GDM1 (cell line): ENCODE data around the gene TEX22.
"Not testable (repeated sequence)": the region's sequence is repeated elsewhere in the genome, so short reads cannot be mapped to it uniquely, and the experiment has no call there.

Experiments
- DNase-seq: peaks from one replicate; lab custom pipeline; 2025; lab: John Stamatoyannopoulos, UW

The TEX22 gene, protein sequence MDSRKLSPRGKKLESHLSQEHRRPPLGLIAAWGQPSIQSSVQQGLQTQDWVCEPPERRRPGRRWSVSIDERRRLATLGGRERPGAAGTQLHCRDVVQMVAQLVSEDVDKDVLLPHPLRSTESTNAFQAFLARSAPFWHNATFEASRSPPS

DNA sequence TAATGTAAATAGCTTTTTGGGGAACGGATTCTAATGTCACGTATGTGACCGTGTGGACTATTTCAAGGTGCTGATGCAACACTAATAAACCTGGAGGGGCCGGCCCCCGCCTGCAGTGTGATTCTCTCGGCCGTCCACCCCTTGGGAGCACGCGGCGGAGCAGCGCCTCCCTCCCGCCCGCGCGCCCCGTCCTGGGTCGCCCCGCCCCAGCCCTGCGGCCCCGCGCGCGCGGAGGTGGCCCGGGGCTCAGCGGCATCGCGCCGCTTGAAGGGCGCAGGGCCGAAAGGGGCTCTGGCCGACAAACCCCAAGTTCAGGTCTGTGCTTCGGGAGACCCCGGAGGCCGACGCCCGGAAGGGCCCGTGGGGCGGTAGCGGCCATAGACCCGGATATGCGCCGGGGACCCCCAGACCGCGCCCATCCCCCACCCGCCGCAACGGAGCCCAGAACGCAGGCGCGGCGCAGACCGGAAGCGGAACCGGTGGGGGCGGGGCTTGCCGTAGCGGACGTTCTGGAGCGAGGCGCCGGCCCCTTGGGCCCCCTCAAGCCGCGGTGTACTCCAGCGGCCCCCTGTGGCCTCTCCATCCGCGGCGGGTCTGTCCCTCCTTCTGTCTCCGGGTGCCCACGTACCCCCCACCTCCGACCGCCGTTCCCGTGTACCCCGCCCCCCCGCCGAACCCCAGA, at the start of gene TEX22:
Gene TEX22, plus strand, starts transcription at position 495 of the 682 bp plus-strand sequence. CDS start 803 bp downstream, outside the sequence.
- peak; percentile 81 for DNase-seq

DNA sequence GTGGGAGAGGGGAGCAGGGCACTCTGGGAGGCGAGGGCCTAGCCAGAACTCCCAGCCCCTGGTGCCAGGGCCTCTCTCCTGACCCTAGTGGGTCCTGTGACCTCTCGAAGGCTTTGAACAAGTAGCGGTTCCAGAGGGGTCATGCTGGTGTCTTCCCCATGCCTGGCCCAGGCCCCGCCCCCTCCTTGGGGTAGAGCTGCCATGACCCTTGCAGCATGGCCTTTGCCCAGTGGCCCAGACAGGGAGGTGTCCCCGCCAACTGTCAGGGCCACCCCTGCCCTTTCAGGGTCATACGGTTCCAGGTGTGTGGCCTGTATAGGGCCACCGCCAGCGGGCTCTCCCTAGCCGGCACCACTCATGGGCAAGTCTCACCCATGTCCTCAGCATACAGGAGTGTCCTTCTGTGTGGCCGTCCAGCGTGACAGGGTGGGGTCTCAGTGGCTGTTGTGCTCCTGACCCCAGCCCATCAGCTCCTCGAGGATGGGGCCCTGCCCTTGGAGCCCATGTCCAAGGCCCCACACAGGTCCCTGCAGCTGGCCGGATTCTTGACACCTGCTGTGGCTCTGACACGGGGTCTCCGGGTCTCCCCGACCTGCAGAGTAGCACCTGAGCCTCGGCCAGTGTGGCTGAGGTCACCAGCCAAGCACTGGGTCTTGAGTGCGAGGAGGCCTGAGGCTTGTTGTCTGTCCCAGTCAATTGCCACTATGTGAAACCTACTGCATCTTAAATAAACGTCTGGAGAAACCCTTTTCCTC, 49.2 kb upstream of the TEX22 start:
- DNase-seq = no peak

DNA sequence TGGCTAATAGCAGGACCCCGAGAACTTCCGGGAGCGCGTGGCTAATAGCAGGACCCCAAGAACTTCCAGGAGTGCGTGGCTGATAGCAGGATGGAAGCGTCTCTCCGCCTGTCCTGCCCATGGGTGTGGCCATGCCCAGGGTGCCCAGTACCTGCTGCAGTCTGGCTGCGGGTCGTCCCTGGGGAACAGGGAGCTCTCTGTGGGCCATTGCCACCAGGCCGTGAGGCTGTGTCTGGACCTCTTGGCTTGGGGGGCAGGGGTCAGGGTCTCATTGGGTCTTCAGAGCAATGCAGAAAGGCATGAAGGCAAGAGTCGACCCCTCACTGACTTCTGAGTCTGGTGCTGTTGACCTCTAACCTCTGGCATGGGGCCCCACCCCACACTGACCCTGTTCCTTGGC, 48.3 kb upstream of the TEX22 start:
- no peak for DNase-seq

DNA sequence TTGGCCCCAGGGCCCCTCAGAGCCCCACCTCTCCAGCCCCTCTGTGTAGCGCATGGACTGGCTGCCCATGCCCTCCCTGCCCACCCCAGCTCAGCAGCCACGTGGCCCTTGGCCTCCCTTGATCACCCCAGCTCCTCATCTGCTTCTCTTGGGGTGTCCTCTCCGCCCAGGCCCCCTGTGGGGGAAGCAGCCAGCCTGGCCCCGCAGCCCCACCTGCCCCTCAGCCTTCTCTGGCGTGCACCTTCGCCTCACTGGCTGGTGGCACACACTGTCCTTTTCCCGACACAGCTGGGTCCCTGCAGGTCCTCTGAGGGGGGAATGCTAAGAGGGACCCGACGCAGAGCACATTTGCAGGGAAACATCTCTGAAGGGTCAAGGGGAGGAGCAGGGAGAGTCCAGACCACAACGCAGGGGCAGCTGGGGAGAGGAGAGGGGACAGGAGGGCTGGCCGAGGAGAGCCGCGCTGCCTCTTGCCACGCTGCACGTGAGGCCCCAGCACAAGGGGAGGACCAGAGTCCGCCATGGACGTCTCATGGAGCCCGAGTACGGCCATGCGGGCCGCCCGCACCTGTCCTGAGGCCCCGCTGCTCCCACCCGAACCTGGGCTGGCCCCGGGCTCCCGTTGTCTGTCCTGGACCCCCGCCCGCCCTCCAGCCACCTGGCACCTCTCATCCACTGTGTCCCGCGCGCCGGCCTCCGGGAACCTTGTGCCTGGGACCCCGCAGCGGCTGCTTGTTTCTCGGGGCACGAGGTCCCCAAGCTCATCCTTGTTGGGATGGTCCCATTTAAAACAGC, 47.7 kb upstream of the TEX22 start:
- no peak for DNase-seq

DNA sequence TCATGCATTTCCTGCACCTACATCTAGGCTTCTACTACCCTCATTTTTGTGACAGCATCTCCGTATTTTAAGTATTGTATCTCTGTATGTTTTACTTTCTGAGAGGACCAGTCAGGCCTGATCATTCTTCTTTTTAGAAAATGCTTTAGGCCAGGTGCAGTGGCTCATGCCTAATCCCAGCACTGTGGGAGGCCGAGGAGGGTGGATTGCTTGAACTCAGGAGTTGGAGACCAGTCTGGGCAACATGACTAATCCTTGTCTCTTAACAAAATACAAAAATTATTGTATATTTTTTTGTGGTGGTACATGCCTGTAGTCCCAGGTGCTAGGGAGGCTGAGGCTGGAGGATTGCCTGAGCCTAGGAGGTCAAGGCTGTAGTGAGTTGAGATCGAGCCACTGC, 46.9 kb upstream of the TEX22 start:
- no peak for DNase-seq

DNA sequence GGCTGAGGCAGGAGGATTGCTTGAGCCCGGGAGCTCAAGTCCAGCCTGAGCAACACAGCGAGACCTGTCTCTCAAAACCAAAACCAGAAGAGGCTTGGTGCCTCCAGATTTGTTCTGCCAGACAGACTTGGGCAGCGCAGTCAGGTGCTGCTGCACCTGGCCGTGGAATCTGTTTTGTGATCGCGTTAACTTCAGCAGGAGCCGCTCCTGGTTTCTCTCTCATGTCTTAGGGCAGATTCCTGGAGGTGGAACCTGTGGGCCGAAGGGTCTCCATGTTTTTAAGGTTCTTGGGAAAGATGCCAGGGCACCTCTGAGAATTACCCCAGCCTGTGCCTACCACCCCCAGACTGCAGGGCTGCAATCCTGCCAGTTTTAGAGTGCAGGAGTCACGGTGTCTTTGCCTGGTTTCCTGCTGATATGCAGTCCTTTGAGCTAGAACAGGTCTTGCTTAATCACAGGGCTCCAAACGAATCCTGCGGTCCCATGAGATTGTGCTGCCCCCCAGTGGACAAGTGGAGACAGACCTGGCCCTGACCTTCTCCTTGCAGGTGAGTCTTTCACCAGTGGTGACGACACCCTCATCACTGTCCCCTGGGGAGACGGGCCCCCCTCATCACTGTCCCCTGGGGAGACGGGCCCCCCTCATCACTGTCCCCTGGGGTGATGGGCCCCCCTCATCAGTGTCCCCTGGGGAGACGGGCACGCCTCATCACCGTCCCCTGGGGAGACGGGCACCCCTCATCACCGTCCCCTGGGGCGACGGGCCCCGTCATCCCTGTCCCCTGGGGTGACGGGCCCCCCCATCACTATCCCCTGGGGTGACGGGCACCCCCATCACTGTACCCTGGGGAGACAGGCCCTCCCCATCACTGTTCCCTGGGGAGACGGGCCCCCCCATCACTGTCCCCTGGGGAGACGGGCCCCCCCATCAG, 46.2 kb upstream of the TEX22 start:
- peak; percentile 79 for DNase-seq

DNA sequence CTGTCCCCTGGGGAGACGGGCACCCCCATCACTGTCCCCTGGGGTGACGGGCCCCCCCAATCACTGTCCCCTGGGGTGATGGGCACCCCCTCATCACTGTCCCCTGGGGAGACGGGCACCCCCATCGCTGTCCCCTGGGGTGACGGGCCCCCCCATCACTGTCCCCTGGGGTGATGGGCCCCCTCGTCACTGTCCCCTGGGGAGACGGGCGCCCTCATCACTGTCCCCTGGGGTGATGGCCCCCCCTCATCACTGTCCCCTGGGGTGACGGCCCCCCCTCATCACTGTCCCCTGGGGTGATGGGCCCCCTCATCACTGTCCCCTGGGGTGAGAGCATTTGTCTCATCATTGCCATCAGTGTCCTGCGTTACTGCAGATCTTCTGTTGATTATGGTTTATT, 45.2 kb upstream of the TEX22 start:
- no peak for DNase-seq

DNA sequence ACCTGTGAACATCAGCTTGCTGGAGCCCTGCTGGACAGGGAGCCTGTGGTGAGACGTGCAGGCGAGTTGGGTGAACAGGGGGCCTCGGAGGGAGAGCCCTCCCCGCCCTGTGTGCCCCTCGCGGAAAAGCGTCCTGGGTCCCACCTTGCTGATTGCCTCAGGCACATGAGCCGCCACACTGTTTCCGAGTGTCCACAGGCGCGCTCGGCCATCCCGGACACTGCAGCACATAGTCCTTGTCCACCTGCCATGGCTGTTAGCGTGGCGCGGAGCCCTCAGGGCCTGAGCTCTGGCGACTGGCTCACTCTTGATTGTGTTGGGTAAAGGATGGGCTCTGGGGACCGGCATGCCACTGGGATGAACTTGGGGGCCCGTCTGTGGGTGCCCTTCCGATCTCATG, 43.8 kb upstream of the TEX22 start:
- DNase-seq = no peak

DNA sequence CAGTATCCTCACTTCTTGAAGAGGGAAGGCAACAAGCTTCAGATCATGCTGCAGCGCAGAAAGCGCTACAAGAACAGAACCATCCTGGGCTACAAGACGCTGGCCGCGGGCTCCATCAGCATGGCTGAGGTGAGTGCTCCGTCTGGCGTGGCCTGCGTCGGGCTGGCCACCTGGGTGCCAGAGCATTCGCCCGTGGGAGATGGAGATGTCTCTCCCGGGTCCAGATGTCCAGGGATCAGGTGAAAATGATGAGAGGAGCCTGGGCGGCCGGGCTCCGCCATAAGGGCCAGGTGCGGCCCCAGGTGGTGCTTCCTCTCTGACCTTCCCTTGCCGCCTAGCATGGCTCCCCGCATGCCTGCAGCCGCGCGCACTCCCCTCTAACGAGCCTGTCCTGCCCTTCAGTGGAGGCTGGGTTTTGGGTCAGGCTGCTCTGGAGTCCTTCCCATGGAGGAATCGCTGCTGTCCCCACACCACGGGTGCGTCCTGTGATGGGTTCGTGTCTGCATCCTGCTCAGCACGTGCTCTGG, 43.2 kb upstream of the TEX22 start:
- no peak for DNase-seq

DNA sequence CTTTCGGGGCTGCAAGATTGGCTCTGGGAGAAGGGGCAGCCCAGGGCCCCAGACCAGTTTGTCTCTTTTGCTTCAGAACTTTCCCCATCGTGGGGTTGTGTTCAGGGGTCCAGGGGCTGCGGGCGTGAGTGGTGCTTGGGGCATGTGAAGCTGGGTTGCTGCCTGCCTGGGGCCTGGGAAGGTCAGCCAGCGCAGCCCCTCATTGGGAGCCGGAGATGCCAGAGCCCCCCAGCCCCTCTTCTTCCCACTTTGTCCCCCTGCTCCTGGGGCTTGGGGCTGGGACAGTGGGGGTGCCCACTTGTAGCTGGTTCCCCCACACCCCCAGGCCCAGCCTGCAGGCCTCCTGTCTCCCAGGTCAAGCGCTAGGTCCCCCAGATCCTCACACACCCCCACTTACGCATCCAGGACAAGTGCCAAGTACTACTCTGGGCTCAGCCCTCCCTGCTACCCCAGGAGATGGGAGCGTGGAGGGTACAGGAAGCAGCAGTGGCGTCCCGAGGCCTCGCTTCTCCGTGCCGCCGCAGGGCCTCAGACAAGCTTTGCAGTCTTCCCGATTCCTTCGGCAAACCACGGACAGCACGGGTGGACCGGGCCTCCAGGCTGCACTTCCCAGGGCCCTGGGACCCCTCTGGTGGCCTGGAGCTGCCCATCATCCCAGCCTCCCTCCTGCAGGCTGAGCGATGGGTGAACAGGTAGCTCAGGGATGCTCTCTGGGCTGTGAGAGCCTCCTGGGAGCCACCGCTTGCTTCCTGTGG, 42.3 kb upstream of the TEX22 start:
- DNase-seq = no peak

DNA sequence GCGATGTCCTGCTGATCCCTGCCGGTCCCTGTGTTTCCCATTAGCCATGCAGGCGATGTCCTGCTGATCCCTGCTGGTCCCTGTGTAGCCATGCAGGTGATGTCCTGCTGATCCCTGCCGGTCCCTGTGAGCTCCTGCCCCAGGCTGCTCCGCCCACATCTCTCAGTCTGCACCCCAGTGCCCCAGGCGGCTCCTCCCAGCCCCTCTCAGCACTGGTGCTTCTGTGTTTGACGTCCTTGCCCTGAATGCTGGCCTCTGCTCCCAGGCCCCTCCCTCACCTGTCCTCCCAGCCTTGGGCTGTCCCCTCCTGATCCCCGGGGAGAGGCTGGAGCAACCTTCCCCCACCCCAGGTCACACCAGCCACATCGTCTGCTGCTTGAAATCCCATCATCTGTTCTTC, 41.4 kb upstream of the TEX22 start:
- no peak for DNase-seq

DNA sequence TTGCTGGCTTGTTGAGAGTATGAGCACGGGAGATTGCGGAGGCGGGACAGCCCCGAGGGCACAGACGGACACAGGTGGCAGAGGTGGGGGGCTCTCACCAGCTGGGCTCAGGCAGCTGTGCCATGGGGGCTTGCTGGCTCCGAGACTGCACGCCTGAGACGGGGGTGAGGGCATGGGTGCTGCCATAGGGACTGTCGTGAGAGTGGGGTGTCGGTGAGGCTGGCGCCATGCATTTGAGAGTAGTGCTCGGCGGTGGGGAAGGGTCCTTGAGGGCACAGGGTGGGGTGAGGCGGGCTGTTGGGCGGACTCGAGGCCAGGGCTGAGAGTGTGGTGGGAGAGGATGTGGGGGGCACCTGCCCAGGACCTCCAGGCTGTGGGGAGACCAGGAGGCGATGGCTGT, 40.7 kb upstream of the TEX22 start:
- DNase-seq = no peak

DNA sequence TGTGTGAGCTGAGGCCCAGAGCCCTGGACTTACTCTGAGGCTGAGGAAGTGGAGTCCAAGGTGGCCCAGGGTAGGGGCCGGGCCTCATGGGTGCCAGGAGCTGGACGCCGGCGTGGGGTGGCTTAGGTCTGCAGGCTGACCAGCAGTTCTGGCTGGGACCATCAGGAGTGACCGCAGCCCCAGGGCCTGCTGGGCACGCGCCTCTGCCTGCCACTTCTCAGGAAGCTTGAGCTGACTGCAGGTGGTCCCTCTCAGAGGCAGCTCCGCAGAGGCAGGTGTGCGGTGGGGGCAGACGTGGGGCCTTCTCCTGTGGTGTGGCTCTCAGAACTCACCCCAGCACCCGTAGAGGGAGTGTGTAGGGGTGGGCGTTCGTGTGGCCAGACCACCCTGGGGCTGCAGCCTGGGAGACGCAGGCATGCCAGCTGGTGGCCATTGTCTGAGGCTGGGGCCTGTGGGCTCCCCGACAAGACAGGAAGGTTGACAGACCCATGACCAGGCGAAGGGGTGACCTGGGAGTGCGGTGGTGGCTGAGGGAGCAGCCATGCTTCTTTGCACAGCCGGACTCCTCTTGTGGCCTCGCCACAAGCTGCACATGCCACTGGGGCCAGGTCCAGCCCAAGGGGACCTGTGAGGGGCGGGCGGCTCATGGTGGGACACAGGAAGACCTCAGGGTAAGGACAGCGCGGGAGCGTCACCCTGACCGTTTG, 40.0 kb upstream of the TEX22 start:
- no peak for DNase-seq

DNA sequence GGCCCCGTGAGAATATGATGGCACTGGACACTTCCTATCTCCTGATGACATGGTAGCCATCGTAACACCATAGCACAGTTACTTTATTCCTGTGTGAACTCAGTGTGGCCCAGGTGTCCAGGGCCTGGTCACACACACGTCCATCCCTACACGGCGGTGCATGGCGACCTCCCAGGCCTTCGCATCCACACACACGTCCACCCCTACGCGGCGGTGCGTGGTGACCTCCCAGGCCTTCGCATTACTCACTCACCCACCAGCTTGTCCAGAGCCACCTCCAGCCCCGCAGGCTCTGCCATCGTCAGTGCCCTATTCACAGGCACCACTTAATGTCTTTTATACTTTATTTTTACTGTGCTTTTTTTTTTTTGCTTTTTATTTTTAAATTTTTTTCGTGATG, 39.4 kb upstream of the TEX22 start:
- DNase-seq = no peak

DNA sequence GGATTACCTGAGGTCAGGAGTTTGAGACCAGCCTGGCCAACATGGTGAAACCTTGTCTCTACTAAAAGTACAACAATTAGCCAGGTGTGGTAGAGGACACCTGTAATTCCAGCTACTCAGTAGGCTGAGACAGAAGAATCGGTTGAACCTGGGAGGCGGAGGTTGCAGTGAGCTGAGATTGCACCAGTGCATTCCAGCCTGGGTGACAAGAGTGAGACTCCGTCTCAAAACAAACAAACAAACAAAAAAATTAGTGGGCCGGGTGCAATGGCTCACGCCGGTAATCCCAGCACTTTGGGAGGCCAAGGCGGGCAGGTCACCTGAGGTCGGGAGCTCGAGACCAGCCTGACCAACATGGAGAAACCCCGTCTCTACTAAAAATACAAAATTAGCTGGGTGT, 36.9 kb upstream of the TEX22 start:
- not testable (repeated sequence) for DNase-seq

DNA sequence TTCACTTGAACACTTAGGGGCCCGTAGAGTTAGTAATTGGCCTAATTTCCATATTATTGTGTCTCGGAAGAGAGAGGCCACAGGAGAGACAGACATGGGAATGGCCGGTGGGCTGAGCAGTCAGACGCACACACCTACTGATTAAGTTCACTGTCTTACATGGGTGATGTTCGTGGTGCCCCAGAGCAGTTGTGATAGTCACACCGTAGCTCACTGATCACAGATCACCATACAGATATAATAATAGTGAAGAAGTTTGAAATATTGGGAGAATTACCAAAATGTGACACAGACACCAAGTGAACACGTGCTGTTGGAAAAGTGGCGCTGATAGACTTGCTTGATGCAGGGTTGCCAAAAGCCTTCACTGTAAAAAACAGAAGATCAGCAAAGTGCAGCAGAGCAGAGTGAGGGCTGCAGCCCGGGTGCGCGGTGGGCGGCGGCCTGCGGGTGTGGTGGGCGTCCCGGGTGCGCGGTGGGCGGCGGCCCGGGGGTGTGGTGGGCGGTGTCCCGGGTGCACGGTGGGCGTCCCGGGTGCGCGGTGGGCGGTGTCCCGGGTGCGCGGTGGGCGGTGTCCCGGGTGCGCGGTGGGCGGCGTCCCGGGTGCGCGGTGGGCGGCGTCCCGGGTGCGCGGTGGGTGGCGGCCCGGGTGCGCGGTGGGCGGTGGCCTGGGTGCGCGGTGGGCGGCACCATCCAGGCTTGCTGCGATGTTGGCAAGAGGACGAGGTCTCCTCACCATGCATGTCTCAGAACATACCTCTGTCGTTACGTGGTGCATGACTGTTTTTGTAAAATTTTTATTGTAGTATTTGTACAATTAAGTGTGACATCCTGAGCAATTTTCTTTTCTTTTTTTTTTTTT, 34.3 kb upstream of the TEX22 start:
- DNase-seq = no peak

DNA sequence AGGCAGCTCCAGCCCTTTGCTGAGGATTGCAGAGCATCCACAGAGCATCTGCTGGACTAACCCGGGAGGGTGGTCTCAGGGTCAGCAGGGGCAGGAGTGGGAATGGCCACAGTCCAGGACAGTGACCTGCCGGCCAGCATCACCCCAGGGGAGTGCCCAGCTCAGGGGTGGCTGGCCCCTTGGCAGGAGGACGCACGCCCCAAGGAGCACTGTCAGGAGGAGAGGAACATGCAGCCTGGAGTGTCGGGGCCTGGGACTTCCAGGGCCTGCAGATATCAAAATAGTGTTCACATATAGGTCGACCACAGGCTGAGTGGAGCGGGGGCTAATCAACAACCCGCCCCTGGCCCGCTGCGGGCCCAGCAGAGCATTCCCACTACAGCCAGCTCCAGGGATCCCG, 33.2 kb upstream of the TEX22 start:
- no peak for DNase-seq

DNA sequence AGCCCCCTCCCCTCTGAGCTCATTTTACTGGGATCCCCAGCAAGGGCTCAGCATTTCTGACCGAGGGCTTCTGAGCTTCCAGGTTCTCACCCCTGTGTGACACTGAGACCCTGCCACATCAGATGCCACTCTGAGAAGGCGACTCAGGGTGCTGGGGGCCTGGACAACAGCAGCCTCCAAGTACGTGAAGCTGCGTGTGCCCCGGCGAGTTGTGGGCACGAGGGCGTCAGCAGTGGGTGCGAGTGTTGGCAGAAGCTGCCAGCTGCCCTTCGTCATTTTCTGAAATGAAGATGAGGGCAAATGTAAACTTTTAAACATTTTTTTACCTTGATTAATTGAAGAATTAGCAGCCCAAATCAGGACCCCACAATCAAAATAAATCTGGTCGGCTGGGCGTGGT, 32.7 kb upstream of the TEX22 start:
- no peak for DNase-seq
